GM18861 (cell line): ENCODE data around the gene PTPRJ.
"Not testable (repeated sequence)": the region's sequence is repeated elsewhere in the genome, so short reads cannot be mapped to it uniquely, and the experiment has no call there.

Experiments used
- ATAC-seq: cut with Tn5 transposase; IDR thresholded peaks from one replicate; pipeline ENCODE4 v1.9.1; 2021; ENCODE audit not compliant: unreplicated experiment

Gene PTPRJ

DNA sequence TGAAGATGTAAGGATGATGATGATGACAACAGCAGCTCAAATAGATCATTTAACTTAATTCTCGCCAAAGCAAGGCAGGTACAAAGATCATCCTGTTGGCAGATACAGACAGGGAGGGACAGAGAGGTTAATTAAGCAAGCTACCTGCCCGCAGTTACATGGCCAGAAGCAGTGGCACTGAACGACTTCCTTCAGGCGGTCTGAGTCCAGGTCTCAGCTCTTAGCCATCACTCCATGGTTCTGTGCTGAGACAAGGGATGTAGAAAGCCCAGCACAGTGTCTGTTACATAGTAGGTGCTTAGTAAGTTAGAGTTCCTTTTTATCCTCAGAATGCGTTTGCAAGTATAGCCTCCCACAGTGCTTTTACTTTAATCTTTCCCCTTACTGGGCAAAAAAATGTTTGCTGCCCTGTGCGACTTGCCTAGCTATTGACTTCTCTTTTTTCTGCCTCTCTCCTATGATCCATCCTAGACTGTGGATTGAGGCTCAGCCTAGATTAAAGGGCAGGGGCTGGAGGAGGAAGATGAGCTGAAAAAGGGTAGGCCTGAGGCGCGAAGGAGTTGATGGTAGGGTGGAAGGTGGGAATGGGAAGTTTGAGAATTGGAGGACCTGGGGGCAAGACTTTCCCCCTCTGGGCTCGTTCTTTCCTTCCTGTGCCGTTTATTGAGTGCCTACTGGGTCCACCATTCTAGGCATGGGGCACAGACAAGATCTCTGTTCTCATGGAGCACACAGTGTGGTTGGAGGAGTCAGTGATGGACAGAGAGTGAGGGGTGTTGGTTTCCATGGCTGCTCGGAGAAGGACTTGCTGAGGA lies 128.1 kb downstream of the PTPRJ start:
- ATAC-seq: no peak

- no peak for ATAC-seq
Observed at GRCh38 chr11:48109046-48109666, 128.8 kb downstream of the PTPRJ start.

- no peak for ATAC-seq
Observed at GRCh38 chr11:48110509-48110766, 130.1 kb downstream of the PTPRJ start.

GRCh38 chr11:48111891-48112290 lies 131.5 kb downstream of the PTPRJ start:
- no peak for ATAC-seq

- ATAC-seq: no peak
Observed at GRCh38 chr11:48114740-48115139, 134.4 kb downstream of the PTPRJ start.

GRCh38 chr11:48116437-48117228 lies 136.3 kb downstream of the PTPRJ start:
- no peak for ATAC-seq

DNA sequence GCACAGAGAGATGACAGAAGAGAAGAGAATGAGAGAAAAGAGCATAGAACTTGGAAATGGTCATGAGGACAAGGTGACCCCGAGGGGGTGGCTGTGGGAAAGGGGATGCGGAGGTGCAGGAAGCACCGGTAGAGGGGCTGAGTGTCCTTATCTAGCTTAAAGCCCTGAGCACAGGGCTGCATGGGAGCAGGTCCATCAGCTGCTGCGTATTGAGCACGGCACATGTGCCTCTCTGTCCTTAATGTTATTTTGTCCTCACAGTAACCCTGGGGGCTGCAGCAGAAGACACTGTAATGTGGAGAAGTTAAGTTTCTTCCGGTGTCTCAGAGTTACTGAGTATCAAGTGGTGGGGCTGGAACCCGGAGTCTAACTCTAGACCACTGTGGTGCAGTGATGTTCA lies 141.9 kb downstream of the PTPRJ start:
- no peak for ATAC-seq

DNA sequence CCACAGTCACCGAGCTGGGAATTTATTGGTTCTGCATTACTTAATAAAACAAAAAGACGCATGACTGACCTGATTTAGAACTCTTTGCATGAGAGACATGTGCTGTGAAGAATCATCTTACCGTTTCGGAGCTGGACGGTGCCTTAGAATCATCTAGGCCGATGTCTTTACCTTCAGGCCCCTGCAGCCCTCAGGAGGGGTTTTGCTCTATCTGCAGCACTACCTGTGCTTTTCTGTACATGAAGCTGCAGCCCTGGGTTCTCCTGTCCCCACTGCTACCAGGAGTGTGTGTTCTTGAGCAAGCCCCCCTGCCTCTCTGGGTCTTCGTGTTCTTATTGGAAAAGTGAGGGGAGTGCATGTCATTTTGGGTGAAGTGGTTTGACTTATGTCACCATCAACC lies 142.3 kb downstream of the PTPRJ start:
- no peak for ATAC-seq

DNA sequence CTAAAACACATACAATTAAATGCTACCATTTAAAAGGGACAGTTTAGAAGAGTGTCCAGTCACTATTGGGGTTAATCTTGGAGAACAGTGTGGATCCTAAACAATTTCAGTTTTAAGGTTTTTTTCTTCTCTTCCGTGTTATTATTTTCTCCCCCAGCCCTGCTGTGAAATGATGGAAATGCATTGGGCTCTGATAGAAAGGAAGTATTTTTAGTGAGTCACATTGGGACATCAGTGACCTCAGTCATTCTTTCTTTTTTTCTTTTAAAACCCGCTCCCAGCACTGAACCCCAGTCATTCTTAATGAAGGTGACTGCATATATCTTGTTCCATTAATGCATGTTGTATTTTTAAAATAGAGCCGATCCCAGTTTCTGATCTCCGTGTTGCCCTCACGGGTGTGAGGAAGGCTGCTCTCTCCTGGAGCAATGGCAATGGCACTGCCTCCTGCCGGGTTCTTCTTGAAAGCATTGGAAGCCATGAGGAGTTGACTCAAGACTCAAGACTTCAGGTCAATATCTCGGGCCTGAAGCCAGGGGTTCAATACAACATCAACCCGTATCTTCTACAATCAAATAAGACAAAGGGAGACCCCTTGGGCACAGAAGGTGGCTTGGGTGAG lies 143.0 kb downstream of the PTPRJ start:
- ATAC-seq: no peak

GRCh38 chr11:48123934-48124755 lies 143.8 kb downstream of the PTPRJ start:
- ATAC-seq: no peak

DNA sequence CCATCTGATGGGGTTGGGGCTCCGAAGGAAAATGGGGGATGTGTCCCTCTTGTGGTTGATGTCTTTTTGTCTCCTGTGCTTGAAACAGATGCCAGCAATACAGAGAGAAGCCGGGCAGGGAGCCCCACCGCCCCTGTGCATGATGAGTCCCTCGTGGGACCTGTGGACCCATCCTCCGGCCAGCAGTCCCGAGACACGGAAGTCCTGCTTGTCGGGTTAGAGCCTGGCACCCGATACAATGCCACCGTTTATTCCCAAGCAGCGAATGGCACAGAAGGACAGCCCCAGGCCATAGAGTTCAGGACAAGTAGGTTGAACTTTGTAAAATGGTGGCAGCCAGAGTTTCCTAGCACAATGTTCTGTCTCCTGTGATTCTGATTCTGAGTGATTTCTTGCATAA lies 144.5 kb downstream of the PTPRJ start:
- no peak for ATAC-seq

DNA sequence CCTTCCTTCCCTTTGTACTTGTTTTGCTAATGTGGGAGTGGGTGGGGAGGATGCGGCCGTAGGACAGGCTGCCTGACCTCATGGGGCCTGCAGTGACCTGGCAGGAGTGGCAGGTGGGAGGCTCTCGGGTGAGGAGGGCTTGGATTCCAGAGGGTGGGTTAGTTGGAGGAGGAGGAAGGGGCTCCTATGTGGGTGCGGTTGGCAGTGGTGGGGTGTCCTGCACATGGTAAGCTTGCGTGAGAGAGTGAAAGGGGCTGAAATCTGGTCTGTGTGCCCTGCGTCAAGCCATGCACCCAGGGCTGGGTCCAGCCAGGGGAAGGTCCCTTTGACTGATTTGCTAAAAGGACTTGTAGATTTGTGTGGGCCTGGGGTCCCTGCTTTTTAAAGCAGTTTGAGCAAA lies 145.5 kb downstream of the PTPRJ start:
- no peak for ATAC-seq

- ATAC-seq: no peak
Observed at GRCh38 chr11:48127521-48128183, 147.3 kb downstream of the PTPRJ start.

DNA sequence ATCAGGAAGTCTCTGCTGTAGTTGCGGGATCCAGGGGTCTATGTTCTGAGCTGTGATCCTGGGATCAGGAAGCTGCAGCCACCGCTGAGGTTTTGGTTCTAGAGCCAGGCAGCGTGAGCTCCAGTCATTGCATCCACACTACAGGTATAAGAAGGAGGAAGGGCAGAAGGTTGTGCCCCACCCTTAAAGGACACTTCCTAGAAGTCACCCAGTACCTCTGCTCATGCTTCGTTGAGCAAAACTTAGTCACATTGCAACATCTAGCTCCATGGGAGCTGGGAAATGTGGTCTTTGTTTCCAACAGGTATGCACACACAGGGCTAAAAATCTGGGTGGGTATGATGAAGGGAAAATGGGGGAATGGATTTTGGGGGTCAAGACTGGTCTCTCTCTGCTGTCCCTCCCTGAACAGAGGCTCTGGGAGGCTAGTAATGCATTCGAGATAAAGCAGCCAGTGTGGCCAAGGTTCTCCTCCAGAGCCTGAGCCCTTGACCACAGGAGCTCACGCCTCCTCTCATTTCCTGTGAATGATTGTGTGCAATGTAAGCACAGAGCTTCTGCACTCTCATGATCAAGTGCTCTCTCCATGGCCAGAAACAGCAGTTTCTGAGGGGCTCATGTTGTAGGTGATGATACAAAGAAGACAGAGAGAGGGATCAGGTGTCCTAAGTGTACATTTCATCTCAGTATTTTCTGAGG lies 149.5 kb downstream of the PTPRJ start:
- no peak for ATAC-seq

- ATAC-seq: no peak
Observed at GRCh38 chr11:48134221-48134922, 154.0 kb downstream of the PTPRJ start.

DNA sequence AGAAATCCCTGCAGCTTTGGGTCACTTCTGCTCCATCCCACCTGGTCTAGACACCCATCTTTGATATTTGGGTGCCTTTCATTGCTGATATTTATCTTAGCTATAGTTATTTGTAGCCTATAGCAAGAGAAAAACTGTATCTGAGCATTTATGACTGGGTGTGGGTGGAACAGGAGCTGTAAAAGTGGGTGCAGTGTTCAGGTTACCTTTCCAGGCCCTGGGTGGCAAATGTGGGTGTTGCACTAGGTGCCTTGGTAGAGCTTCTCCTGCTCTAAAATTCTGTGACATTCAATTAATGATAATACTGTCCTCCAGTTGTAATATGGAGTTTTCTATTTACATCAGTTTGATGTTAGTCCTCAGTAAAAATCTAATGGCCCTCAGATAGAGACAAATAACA lies 157.9 kb downstream of the PTPRJ start:
- no peak for ATAC-seq

DNA sequence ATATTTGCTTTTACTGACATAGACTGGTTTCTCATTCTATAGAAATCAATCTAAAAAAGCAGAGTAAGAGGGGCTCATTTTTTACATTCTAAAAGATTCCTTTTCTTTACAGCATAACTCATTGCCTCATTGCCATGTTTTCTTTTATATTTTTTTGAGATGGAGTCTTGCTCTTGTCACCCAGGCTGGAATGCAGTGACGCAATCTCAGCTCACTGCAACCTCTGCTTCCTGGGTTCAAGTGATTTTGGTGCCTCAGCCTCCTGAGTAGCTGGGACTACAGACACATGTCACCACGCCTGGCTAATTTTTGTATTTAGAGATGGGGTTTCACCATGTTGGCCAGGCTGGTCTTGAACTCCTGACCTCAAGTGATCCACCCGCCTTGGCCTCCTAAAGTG lies 159.5 kb downstream of the PTPRJ start:
- not testable (repeated sequence) for ATAC-seq

GRCh38 chr11:48141475-48142122 lies 161.2 kb downstream of the PTPRJ start:
- ATAC-seq: no peak

DNA sequence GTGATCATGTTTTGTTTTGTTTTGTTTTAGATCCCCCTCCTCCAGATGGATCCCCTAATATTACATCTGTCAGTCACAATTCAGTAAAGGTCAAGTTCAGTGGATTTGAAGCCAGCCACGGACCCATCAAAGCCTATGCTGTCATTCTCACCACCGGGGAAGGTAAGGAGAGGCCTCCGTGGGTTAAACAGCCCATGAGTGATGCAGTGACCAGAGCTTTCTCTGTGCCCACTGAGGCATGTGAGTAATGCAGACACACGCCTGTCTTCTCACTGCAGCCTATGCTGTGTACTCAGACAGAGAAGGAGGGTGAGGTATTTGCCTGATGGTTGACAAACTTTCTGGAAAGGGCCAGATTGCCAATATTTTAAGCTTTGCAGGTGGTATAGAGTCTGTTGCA lies 162.5 kb downstream of the PTPRJ start:
- ATAC-seq: no peak
